SJCRH30 (cell line): ENCODE data around the gene FLT3. TPM values are rescaled to one million over a fixed set of nuclear protein-coding genes. Genes with fewer than 3 reads are reported as not detected.
"Not testable (repeated sequence)": the region's sequence is repeated elsewhere in the genome, so short reads cannot be mapped to it uniquely, and the experiment has no call there.

ENCODE experiments used
- DNase-seq, 2 experiments: peaks; one replicate each; pipeline ENCODE4 v3.0.0-alpha.2; 2015 to 2020
- H3K27ac ChIP-seq: fragments of 250-450 bp; sonication (Bioruptor Pico); 2 replicates; pipeline ENCODE4 v1.5.1; 2020; ENCODE audit warnings: mild to moderate bottlenecking, moderate library complexity
- H3K27me3 ChIP-seq: fragments of 250-450 bp; sonication (Bioruptor Pico); 2 replicates; pipeline ENCODE4 v1.5.1; 2020; ENCODE audit warnings: mild to moderate bottlenecking, moderate library complexity
- H3K36me3 ChIP-seq: fragments of 250-450 bp; sonication (Bioruptor Pico); 2 replicates; pipeline ENCODE4 v1.5.1; 2020; ENCODE audit warnings: mild to moderate bottlenecking, moderate library complexity
- H3K4me1 ChIP-seq: fragments of 250-450 bp; sonication (Bioruptor Pico); 2 replicates; pipeline ENCODE4 v1.5.1; 2020; ENCODE audit warnings: mild to moderate bottlenecking, moderate library complexity
- H3K4me3 ChIP-seq: fragments of 250-450 bp; sonication (Bioruptor Pico); 2 replicates; pipeline ENCODE4 v1.5.1; 2020; ENCODE audit warnings: mild to moderate bottlenecking, moderate library complexity
- H3K9me3 ChIP-seq: fragments of 250-450 bp; sonication (Bioruptor Pico); replicated peaks from 2 replicates; pipeline ENCODE4 v1.5.1; 2020; ENCODE audit warnings: mild to moderate bottlenecking, moderate library complexity
- total RNA-seq: library from RNA; depleted of rRNA; stranded (reverse); fragments of >200 nt; shearing (Covaris generic); gene quantifications from 2 replicates; pipeline ENCODE4 v1.2.3, GENCODE V29; 2014; rRNA removed

Gene FLT3
- not detected in 2 replicates for total RNA-seq

DNA sequence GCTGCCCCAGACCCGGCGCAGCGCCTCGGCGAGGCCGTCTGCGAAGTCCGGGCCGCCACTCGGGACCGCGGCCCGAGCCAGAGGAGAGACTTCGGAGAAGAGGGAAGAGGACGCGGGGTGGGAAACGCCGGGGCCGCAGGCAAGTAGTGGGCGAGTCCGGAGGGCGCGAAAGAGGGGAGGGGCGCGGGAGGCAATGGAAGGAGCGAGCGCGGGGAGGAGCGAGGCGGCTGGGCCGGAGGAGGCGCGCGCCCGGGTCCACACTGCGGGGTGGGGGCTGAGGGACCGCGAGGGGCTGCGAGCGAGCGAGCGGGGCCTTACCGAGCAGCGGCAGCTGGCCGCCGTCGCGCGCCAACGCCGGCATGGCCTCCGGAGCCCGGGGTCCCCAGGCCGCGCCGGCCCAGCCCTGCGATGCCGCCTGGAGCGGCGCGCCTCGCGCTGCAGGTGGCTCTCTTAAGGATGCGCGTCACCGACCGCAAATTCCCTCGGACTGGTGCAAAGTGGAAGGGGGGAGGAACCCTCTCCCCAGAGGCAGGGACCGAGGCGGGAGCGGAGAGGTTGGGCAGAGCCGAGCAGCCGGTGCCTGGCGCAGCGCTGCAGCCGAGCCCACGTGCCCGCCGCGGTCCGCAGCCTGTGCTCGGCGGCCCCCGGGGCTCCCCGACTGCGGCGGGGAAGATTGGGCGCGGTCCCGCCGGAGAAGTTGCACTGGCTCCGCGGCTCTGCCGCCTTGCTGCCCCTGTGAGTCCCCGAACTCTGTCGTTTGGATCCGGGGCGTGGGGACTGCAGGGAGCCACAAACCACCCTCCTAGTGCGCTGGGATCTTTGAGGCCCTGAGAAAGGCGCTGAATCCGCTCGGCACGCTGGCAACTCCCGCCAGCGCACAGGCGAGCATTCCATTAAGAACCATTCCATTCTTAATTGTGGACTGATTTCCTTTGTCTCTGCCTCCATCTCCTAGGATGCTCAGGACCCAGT lies at the start of gene FLT3:
FLT3 (minus strand) TSS at position 427 of the 972 bp plus-strand sequence; CDS start at position 361, 66 bp downstream.
- peak; percentile 19 to 32 for DNase-seq
- Histone ChIP-seq H3K27me3 (peaks cover 9% of the 10 kb centered on the region; the same call in 1 of the 2 replicates), H3K9me3 (no peaks in the 10 kb centered on the region; the same call in 1 of the 2 replicates), H3K4me3 (peak within 1 kb of the TSS; percentile 35), H3K27ac (no peak within 1 kb of the TSS), H3K36me3 (no peaks in the 10 kb centered on the region), H3K4me1 (no peaks in the 10 kb centered on the region)

DNA sequence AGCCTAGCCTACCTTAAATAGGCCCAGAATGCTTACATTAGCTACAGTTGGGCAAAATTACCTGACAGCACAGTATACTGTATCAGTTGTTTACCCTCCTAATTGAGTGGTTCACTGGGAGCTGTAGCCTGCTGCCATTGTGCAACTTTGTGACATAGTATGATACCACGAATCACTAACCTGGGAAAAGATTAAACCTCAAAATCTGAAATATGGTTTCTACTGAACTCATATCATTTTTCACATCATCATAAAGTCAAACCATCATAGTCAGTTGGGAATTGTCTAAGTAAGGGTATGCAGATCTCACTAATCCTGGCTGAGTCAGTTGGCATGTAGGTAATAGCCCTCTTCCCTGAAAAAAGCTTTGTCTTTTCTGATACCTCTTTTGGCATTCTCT lies 47.1 kb upstream of the FLT3 start:
- no peak overlapping the region for H3K27ac ChIP-seq
- H3K4me1 ChIP-seq, result no peaks in the 10 kb centered on the region
- no peak overlapping the region for H3K4me3 ChIP-seq
- H3K27me3 ChIP-seq, result no peaks in the 10 kb centered on the region
- H3K9me3 ChIP-seq, result no peaks in the 10 kb centered on the region
- no peak for DNase-seq
- H3K36me3 ChIP-seq, result peaks cover 5% of the 10 kb centered on the region; the same call in 1 of the 2 replicates

DNA sequence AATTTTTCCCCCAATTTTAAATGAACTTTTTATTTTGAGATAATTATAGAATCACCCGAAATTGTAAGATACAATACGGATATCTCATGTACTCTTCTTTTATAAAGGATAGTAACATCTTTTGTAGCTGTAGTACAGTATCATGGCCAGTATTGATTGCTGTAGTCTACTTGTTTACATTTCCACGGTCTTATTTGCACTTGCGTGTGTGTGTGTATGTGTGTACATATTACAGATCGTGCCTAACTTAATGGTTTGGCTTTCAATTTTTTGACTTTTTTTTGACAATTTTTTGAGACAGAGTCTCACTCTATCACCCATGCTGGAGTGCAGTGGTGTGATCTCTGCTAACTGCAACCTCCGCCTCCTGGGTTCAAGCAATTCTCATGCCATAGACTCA lies 44.7 kb upstream of the FLT3 start:
- H3K27me3 ChIP-seq, result no peaks in the 10 kb centered on the region
- no peak overlapping the region for H3K27ac ChIP-seq
- no peak for DNase-seq
- H3K4me3 ChIP-seq, result no peak overlapping the region
- H3K4me1 ChIP-seq, result no peaks in the 10 kb centered on the region
- H3K36me3 ChIP-seq, result peaks cover 5% of the 10 kb centered on the region; the same call in 1 of the 2 replicates
- H3K9me3 ChIP-seq, result no peaks in the 10 kb centered on the region

DNA sequence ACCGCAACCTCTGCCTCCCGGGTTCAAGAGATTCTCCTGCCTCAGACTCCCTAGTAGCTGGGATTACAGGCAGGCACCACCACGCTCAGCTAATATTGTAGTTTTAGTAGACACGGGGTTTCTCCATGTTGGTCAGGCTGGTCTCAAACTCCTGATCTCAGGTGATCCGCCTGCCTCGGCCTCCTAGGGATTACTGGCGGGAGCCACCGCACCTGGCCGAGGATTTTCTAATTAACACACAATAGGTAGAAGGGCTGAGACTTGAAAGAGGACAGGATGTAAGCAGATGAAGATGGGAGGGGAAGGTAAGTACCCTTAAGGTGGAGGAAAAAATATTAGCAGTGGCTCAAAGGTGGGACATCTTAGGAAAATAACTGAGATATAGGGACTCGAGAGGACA lies 41.2 kb upstream of the FLT3 start:
- DNase-seq, H3K27ac ChIP-seq, H3K36me3 ChIP-seq, H3K27me3 ChIP-seq, H3K4me1 ChIP-seq, H3K9me3 ChIP-seq, H3K4me3 ChIP-seq: not testable (repeated sequence)

DNA sequence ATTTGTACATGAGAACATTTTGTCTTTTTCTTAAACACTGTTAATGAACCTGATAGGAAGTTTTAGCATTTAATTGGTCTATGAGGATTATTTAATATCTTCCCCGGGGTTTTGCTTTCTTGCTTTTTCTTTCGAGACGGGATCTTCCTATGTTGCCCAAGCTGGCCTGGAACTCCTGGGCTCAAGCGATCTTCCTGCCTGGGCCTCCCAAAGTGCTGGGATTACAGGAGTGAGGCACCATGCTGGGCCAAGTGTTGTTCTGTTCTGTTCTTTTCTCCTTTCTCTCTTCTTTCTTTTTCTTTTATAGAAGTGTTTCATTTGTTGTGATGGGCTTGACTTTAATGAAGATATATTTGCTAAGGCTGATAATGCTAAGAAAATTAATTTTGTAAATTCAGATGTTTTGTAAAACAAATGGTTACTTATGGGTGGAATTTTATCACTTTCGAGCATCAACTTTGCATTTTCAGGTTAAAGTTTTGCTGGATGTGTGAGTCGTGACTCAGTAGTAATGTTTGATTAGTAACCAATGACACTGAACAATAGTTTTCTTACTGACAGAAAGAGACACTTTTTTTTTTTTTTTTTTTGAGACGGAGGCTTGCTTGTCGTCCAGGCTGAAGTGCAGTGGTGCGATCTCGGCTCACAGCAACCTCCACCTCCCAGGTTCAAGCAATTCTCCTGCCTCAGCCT lies 40.2 kb upstream of the FLT3 start:
- no peaks in the 10 kb centered on the region for H3K9me3 ChIP-seq
- no peaks in the 10 kb centered on the region for H3K27me3 ChIP-seq
- H3K4me1 ChIP-seq, result 0 out of 2 replicates have a peak, but pooled peaks cover 7% of the 10 kb centered on the region
- DNase-seq, result no peak
- peak overlapping the region; percentile 99 for H3K4me3 ChIP-seq
- H3K27ac ChIP-seq, result no peak overlapping the region
- H3K36me3 ChIP-seq, result 0 out of 2 replicates have a peak, but pooled peaks cover 3% of the 10 kb centered on the region

DNA sequence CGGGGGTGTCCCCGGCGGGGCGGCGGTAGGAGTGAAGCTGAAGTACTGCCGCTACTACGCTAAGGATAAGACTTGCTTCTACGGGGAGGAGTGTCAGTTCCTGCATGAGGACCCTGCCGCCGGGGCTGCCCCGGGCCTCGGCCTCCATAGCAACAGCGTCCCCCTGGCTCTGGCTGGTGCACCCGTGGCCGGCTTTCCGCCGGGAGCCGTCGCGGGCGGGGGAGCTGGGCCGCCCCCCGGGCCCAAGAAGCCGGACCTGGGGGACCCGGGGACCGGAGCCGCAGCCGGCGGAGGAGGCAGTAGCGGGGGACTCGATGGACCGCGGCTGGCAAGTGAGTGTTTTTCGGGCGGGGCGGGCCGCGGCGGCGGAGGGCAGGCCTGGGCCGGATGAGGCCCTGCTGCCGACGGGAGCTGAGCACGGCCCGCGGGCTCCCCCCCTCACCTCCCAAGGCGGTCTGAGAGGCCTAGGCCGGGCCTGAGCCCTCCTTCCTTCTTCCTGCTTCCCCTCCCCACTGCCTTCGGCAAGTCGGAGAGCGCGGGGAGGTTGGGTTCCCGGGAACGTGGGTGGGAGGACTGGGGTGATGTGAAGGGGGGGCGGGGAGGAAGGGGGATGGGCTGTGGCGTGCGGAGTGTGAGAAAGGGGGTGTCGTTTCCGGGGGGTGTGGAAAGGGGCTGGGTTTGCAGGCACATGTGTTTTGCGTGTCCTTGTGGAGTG lies 38.5 kb upstream of the FLT3 start:
- Histone ChIP-seq H3K9me3 (no peaks in the 10 kb centered on the region), H3K4me1 (0 out of 2 replicates have a peak, but pooled peaks cover 7% of the 10 kb centered on the region), H3K4me3 (peak overlapping the region; percentile 99), H3K27me3 (no peaks in the 10 kb centered on the region), H3K36me3 (no peaks in the 10 kb centered on the region), H3K27ac (peak overlapping the region; percentile 97)
- DNase-seq, result peak; percentile 87

DNA sequence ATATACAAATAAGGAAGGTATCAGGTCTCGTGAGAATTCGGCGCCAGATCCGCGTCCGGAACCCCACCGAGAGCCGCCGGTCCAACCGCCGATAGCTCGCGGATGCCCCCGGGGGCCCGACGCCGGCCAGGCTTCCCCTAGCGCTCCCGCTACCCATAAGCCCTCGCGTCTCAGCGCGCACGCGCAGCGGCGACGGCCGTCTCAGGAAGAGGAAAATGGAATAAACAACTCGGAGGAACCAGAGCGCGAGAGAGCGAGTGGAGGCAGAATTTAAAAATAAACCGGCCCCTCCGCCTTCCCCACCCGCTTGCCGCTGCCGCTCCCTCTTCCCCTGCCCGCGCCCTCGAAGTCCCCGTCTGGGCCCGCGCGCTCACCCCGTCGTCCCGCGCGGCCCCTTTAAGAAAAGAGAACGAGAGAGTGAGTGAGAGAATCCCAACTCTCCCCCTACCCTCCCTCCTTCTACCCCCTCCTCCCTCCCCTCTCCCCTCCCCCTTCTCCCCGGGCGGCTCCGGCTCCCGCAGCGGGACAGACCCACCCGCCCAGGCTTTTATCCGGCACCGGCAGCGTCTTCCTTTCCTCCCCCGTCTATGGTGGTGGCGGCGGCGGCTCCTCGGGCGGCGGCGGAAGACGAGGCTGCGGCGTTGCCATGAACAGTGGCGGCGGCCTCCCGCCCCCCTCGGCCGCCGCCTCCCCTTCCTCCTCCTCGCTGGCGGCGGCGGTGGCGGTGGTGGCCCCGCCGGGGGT lies 37.8 kb upstream of the FLT3 start, which contains the start of gene PAN3:
PAN3 (plus strand) TSS at position 534 of the 744 bp plus-strand sequence; CDS start at position 647, 113 bp downstream.
- Histone ChIP-seq H3K27ac (peak within 1 kb of the TSS; percentile 97), H3K27me3 (no peaks in the 10 kb centered on the region), H3K36me3 (no peaks in the 10 kb centered on the region), H3K9me3 (no peaks in the 10 kb centered on the region), H3K4me3 (peak within 1 kb of the TSS; percentile 99), H3K4me1 (0 out of 2 replicates have a peak, but pooled peaks cover 7% of the 10 kb centered on the region)
- peak; percentile 93 to 94 for DNase-seq

DNA sequence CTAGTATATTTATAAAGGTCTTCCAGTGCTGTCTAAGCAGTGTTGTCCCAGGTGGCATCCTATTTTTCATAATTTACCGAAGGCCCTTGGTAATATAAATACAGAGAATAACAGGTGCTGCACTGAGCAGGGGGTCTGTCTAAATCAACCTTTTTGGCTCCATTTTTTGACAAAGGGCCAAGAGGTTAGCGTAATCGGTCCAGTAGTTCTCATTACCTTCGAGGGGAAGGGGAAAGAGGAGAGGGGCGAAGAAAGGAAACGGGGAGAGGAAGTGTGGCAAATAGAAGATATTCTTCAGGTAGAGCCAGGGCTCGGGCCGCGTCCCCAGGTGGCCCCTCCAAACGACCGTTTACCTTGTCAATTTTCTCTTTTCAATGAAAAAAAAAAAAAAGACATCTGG lies 37.2 kb upstream of the FLT3 start:
- Histone ChIP-seq H3K27me3 (no peaks in the 10 kb centered on the region), H3K4me3 (peak overlapping the region; percentile 99), H3K27ac (peak overlapping the region; percentile 97), H3K36me3 (no peaks in the 10 kb centered on the region), H3K9me3 (no peaks in the 10 kb centered on the region), H3K4me1 (0 out of 2 replicates have a peak, but pooled peaks cover 7% of the 10 kb centered on the region)
- DNase-seq, result peak; percentile 11 to 53

DNA sequence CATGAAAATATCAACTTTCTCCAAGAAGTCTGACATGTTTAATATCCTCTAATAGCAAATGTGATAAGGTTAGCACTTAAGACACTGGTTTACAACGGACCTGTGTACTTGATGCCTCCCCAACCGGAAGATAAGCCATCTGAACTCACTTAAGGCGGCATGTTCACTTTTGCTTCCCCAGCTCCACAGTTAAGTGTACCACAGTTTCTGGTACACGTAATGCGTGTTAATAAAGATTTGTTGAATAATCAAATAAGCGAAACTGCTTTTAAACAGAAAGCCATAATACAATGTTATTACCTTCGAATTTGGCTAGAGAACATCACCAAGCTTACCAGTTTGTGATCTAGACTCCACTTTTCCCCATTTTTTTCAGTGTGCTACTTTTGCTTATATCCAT lies 36.5 kb upstream of the FLT3 start:
- H3K9me3 ChIP-seq, result no peaks in the 10 kb centered on the region
- H3K27ac ChIP-seq, result no peak overlapping the region
- H3K36me3 ChIP-seq, result no peaks in the 10 kb centered on the region
- H3K4me3 ChIP-seq, result peak overlapping the region; percentile 99; the same call in 1 of the 2 replicates
- no peak for DNase-seq
- H3K27me3 ChIP-seq, result no peaks in the 10 kb centered on the region
- H3K4me1 ChIP-seq, result 0 out of 2 replicates have a peak, but pooled peaks cover 7% of the 10 kb centered on the region

DNA sequence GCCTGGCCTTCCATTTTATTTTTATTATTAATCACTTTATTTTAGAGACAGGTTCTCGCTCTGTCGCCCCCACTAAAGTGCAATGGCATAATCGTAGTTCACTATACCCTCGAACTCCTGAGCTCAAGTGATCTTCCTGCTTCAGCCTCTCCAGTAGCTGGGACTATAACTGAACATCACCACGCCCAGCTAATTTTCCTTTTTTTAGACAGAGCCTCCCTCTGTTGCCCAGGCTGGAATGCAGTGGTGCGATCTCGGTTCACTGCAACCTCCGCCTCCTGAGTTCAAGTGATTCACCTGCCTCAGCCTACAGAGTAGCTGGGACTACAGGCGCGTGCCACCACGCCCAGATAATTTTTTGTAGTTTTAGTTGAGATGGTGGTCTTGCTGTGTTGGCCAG lies 31.3 kb upstream of the FLT3 start:
- Histone ChIP-seq H3K36me3 (no peaks in the 10 kb centered on the region), H3K4me3 (no peak overlapping the region), H3K27me3 (no peaks in the 10 kb centered on the region), H3K27ac (no peak overlapping the region), H3K4me1 (no peaks in the 10 kb centered on the region), H3K9me3 (no peaks in the 10 kb centered on the region)
- no peak for DNase-seq

DNA sequence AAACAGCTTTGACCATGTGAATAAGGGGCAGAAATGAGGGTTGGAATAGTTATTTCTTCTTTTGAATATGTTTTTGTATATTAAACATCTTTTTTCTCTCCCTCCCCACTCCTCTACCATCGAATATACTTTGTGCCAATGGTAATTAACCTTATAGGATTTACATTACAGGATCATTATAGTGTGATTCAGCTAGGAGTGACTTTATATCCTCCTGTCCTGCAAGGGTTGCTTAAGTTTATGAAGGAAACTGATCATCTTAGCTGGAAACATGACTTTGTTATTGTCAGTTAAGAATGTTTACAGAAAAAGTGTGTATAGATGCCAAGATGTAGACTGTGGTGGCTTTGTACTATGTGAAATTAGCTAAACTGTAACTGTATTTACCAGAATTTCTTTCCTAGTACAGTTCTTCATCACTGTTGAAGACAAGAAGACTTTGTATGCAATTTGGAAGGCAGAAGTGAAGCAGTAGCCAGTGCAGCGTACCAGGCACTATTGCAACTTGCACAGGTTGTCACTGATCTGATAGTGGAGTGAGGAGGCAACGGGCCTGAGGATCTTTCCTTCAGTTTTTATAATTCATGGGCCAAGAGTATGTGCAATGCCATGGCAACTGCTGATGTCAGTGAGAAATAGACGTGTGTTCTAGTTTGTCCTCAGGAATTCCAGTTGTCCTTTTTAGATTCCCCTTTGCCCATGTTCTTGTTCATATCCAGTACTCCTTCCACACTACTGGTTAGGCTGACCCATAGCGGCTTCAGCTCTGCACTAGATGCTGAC lies 29.7 kb upstream of the FLT3 start:
- Histone ChIP-seq H3K36me3 (no peaks in the 10 kb centered on the region), H3K4me1 (no peaks in the 10 kb centered on the region), H3K27ac (no peak overlapping the region), H3K4me3 (no peak overlapping the region), H3K27me3 (no peaks in the 10 kb centered on the region), H3K9me3 (no peaks in the 10 kb centered on the region)
- no peak for DNase-seq

DNA sequence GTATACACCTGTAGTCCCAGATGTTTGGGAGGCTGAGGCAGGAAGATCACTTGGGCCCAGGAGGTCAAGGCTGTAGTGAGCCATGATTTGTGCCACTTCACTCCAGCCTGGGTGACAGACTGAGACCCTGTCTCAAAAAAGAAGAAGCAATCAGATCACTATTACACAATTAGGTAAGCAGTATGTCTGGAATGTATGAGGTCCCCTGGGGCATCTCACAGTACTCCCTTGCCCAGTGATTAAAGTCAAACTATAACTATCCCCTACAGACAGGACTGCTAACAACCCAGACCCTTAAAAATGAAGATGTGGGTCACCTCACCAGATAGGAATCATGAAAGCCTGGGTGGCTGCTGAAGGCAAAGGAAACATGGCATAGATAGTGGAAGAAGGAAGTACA lies 28.6 kb upstream of the FLT3 start:
- Histone ChIP-seq H3K27ac (no peak overlapping the region), H3K9me3 (no peaks in the 10 kb centered on the region), H3K36me3 (no peaks in the 10 kb centered on the region), H3K4me1 (no peaks in the 10 kb centered on the region), H3K4me3 (no peak overlapping the region), H3K27me3 (no peaks in the 10 kb centered on the region)
- DNase-seq, result no peak

DNA sequence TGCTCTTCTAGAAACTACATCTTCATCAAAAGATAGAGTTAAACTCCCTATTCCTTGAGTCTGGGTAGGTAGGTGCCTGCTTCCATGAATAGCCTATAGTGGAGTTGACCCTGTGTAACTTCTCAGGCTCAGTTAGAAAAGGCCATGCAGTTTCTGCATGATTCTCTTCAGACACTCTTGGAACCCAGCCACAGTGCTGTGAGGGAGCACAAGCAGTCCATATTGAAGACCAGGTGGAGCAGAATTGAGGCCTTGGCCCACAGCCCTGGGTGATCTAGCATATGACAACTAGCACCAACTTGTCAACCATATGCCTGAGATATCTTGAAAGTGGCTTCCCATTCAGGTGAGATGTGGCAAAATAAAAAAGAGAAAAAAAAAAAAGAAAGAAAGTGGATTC lies 27.7 kb upstream of the FLT3 start:
- Histone ChIP-seq H3K4me1 (no peaks in the 10 kb centered on the region), H3K27me3 (no peaks in the 10 kb centered on the region), H3K4me3 (no peak overlapping the region), H3K9me3 (no peaks in the 10 kb centered on the region), H3K36me3 (no peaks in the 10 kb centered on the region), H3K27ac (no peak overlapping the region)
- no peak for DNase-seq
